ENCODE data around the gene ERCC6. TPM values are rescaled to one million over a fixed set of nuclear protein-coding genes. Genes with fewer than 3 reads are reported as not detected.
A peak's percentile ranks its signal among the peaks of the same experiment; 100 is the strongest.

Gene ERCC6
- total RNA-seq, 4 donors from 2014 or later = 8.5 to 17.9 (median 9.8) TPM

GRCh38 chr10:49518566-49518965, 20.4 kb downstream of the ERCC6 start:
- Histone ChIP-seq H3K27ac (no peak overlapping the region), H3K27me3 (no peaks in the 10 kb centered on the region), H3K36me3 (peaks cover 0 to 71% (median 0%) of the 10 kb centered on the region in 3 donors), H3K9me3 (no peaks in the 10 kb centered on the region), H3K4me1 (no peaks in the 10 kb centered on the region), H3K4me3 (no peak overlapping the region)
- WGBS, 2 donors = 81 to 96% methylated on average over 2 of the region's 2 CpGs
- TF ChIP-seq, protein P1, sequence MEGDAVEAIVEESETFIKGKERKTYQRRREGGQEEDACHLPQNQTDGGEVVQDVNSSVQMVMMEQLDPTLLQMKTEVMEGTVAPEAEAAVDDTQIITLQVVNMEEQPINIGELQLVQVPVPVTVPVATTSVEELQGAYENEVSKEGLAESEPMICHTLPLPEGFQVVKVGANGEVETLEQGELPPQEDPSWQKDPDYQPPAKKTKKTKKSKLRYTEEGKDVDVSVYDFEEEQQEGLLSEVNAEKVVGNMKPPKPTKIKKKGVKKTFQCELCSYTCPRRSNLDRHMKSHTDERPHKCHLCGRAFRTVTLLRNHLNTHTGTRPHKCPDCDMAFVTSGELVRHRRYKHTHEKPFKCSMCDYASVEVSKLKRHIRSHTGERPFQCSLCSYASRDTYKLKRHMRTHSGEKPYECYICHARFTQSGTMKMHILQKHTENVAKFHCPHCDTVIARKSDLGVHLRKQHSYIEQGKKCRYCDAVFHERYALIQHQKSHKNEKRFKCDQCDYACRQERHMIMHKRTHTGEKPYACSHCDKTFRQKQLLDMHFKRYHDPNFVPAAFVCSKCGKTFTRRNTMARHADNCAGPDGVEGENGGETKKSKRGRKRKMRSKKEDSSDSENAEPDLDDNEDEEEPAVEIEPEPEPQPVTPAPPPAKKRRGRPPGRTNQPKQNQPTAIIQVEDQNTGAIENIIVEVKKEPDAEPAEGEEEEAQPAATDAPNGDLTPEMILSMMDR (IDR thresholded peaks at IDR 0.05) = no peak
- TF ChIP-seq POLR2A (IDR thresholded peaks at IDR 0.05) = no peak
- no peak for DNase-seq
- intact Hi-C loops (cut with DNase I) = loop anchor here (10.0 kb wide), 1 partner anchor 544 kb away; no protein-coding TSS in a partner anchor

DNA sequence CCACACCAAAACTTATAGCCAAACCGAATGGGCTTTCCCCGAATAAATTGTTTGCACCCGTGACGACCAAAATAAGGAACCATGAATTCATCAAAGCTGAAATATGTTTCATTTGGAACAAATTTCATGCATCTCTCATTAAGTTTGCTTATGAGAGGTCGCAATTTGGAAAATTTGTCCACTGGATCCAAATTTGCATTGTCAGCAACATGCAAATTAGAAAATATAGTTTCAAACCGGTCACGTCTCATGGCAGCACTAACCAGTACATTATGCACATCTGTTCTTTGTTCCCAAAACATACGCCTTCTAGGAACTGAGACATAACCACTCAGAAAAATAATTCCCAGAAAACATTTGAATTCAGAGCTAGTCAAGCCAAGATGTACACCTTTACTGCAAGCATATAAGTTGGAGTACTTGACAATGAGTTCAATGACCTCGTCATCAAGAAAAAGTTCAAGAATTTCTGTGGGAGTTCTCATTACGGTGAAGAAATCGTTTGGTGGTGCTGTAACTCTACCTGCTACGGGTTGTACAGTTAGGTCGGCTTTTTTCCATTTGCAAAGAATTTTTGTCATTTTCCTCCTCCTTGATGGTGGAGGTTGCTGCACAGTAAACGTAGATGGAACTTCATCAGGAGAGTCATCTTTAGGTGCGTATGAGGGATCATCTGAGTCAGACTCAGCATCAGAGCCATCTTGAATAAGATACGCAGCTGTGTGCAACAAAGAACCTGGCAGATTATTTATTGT, 22.5 kb downstream of the ERCC6 start:
- intact Hi-C loops (cut with DNase I) = loop anchor here (10.0 kb wide), 1 partner anchor 542 kb away; no protein-coding TSS in a partner anchor
- Histone ChIP-seq H3K4me1 (peaks cover 0 to 8% (median 0%) of the 10 kb centered on the region in 3 donors), H3K27ac (no peak overlapping the region), H3K36me3 (peaks cover 0 to 55% (median 0%) of the 10 kb centered on the region in 3 donors), H3K4me3 (no peak overlapping the region), H3K27me3 (no peaks in the 10 kb centered on the region), H3K9me3 (no peaks in the 10 kb centered on the region)
- WGBS, 2 donors = 90 to 93% methylated on average over 16 of the region's 16 CpGs
- DNase-seq = no peak
- TF ChIP-seq, protein P1 (IDR thresholded peaks at IDR 0.05) = no peak
- TF ChIP-seq POLR2A (IDR thresholded peaks at IDR 0.05) = no peak

DNA sequence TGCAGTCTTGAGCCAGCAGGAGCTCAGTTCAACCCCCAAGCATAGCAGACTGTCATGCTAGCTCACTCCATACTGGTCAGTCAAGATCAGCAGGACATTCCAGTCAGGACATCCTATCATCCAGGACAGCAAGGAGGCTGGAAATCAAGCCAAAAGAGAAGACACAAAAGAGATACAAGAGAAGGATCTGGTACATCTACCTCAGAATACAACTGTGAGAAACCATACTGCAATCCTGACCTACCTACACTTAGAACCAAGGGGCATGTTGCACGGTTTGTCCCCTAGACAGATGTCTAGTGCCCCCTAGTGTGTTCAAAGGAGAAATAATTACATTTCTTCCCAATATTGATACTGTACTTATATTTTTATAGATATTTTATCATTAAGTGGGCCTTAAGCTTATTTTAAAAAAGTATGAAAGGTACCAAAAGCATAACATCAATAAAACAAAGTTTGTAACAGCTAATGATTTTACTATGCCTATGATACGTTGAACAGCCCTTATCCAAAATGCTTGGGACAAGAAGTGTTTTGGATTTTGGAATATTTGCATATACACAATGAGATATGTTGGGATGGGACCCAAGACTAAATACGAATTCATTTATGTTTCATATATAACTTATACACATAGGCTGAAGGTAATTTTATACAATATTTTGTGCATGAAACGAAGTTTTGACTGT, 26.7 kb downstream of the ERCC6 start:
- intact Hi-C loops (cut with DNase I) = loop anchor here (10.0 kb wide), 1 partner anchor 537 kb away; no protein-coding TSS in a partner anchor
- no peak for DNase-seq
- Histone ChIP-seq H3K36me3 (peaks cover 0 to 30% (median 0%) of the 10 kb centered on the region in 3 donors), H3K9me3 (no peaks in the 10 kb centered on the region), H3K4me3 (no peak overlapping the region), H3K27ac (no peak overlapping the region), H3K4me1 (peaks cover 0 to 36% (median 4%) of the 10 kb centered on the region in 3 donors), H3K27me3 (no peaks in the 10 kb centered on the region)
- WGBS, 2 donors = 43 to 54% methylated on average over 4 of the region's 4 CpGs
- TF ChIP-seq POLR2A (IDR thresholded peaks at IDR 0.05) = no peak
- TF ChIP-seq, protein P1 (IDR thresholded peaks at IDR 0.05) = peak in 5 of 6 experiments; percentile 43 to 66 (median 44)

- Histone ChIP-seq H3K4me3 (no peak overlapping the region), H3K36me3 (peaks cover 0 to 11% (median 0%) of the 10 kb centered on the region in 3 donors), H3K9me3 (no peaks in the 10 kb centered on the region), H3K4me1 (peaks cover 0 to 36% (median 4%) of the 10 kb centered on the region in 3 donors), H3K27ac (no peak overlapping the region), H3K27me3 (no peaks in the 10 kb centered on the region)
- TF ChIP-seq, protein P1 (IDR thresholded peaks at IDR 0.05) = no peak
- no peak for TF ChIP-seq POLR2A (IDR thresholded peaks at IDR 0.05)
- WGBS, 2 donors = 69 to 84% methylated on average over 4 of the region's 4 CpGs
- intact Hi-C loops (cut with DNase I) = loop anchor here (10.0 kb wide), 1 partner anchor 535 kb away; no protein-coding TSS in a partner anchor
- DNase-seq = no peak
Measured at GRCh38 chr10:49509771-49510303, 29.1 kb downstream of the ERCC6 start.
